Activated CD8-positive, alpha-beta memory T cell treated with anti-CD3 and anti-CD28 coated beads for 1 hour (primary cell): ENCODE results near the gene SLC25A21.
"Not testable (repeated sequence)": the region's sequence is repeated elsewhere in the genome, so short reads cannot be mapped to it uniquely, and the experiment has no call there.

Source experiments
- DNase-seq, 2 donors: peaks; one replicate each; pipeline ENCODE4 v3.0.0-alpha.2; 2020; ENCODE audit warnings: low read depth in 1 of 2; ENCODE audit errors: extremely low read depth in 1 of 2

SLC25A21 gene

GRCh38 chr14:36996857-36997590 lies 175.4 kb downstream of the SLC25A21 start:
- no peak for DNase-seq

DNA sequence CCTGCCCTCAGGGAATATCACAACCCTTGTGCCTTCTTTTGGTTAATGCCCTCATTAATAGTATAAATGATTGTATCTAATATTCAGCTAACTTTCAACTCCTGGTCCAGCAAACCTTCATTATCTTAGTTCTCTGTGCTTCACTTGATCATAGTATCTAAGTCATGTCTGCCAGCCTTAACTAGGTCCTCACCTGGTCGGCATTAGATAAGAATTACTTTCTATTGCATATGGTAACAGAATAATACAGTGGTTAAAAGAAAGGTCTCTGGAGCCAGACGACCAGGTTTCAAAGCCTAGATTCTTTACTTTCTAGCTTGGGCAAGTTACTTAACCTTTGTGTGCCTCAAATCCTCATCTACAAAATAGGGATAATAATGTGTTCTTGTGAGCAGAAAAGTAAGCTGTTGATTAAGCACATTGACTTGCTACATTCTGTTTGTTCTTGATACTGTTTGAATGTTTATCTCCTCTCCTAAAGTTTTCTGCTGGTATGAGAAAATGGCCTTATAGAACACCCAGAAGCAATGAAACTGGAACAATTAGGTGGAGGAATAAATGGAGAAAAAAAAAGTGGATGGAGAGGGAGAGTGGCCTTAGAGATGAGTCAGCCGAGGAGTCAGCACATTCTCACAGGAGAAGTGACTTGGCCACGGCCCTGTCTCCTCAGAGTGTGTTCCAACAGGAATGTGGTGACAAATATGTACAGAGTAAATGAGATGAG lies 176.1 kb downstream of the SLC25A21 start:
- DNase-seq = no peak

DNA sequence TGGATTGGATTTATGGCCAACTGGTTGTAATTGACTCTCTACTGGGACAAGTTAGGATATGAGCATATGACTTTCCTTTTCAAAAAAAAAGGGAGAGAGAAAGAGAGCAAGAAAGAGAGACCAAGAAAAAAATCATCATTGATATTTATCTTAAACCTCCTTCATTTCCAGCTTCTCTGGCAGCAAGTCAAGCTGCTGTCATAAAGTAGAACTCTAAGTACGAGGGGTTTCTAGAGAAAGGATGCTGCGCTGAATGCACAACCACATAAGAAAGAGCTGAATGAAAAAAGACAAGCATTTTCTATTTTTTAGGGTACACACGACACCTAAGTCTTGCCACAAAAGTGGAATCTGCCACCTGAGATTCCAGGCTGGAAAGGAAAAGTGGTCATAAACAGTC lies 182.6 kb downstream of the SLC25A21 start:
- DNase-seq = no peak

DNA sequence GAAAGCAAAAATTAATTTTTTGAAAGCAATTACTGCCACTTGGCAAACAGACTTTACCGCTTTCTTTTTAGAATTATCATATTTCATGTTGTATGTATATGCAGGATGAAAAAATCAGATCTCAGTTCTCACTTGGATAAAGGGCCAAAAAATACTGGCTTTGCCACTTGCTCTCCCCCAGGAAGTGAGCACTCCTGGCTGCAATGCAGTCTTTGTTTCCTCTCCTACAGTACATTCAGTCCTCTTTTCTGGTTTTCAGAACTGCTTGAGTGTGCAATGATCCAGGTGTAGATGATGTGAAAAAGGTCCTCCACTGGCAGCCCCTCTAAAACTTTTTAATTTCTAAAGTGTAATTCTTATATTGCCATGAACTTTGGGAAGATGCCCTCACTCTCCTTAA lies 183.4 kb downstream of the SLC25A21 start:
- DNase-seq = no peak

GRCh38 chr14:36988568-36988967 lies 183.8 kb downstream of the SLC25A21 start:
- no peak for DNase-seq

GRCh38 chr14:36986407-36986806 lies 186.0 kb downstream of the SLC25A21 start:
- DNase-seq = no peak

DNA sequence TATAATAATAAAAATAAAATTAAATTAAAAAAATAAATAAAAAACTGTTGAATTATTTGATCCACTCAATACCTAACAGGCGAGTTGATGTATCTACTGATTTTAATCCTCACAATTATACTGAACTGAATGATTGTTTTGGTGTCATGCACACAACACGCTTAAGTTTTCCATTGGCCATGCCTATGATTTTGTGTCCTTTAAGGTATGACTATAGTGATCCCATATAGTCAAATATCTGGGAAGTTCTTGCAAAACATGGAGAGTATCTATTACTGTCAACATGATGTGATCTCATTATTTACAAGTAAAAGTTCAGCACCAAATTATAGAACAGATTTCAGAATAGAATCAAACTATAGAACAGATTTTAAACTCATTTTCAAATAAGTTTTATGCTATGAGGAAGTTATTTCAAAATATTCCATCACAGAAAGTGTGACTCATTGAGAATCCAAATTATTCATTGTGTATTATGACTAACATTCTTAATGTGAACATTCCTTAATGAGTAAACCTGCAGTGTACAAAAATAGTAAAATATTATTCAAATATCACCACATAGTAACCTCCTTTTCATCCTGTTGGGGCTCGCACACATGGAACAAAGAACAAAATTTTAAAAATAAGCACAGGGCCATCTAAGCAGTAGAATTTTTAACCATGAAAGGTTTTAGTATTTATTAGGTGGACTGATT lies 190.4 kb downstream of the SLC25A21 start:
- no peak for DNase-seq

- not testable (repeated sequence) for DNase-seq
Observed at GRCh38 chr14:36980413-36980812, 192.0 kb downstream of the SLC25A21 start.

DNA sequence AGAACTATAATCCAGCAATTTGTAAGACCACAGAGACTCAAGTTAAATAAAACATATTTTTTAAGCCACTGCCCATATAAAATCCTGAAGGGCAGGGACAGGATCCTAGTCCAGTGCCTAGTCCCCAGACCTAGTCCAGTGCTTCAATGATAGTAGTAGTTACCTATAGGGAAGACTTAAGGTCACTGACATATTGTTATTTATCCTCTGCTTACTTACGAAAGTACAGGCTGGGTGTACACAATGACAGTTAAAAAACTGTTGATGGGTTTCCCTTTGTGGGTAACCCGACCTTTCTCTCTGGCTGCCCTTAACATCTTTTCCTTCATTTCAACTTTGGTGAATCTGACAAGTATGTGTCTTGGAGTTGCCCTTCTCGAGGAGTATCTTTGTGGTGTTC lies 192.5 kb downstream of the SLC25A21 start:
- DNase-seq = no peak

DNA sequence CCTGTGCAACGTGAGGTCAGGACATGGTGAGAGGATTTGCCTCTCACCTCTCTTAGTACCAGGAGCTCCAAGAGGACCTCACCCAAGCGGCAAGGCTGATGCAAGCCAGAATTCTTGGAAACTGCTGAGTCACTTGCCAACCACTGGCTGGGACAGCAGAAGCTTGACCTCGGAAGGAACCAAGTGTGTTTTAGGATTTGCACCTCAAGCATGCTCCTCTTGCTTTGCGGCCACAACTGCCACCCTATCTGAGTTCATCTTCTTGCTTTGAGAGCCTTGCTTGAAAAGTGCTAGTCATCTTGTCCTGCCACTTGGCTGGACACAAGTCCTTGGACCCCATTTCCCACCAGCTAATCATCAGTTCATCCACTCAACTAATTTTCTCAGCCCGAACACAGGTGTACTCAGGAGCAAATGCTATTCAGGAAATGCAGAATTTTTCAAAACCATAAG lies 195.8 kb downstream of the SLC25A21 start:
- no peak for DNase-seq

DNA sequence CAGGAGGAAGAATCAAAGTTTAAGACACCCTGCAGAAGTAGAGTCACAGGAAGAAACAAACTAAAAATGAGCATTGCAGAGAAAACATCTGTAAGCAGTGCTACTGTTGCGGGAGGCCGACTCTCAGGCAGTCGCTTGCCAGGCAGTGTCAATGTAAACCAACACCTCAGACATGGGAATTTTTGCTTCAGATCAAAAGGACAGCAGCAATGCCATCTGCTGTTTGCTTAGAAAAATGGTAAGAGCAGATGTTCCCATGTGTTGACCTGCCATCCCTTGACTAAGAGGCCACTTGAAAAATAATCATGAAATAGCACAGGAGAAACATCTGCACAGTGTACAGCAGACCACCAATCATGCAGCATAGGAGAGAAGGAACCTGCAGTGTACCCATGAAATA lies 196.6 kb downstream of the SLC25A21 start:
- no peak for DNase-seq

DNA sequence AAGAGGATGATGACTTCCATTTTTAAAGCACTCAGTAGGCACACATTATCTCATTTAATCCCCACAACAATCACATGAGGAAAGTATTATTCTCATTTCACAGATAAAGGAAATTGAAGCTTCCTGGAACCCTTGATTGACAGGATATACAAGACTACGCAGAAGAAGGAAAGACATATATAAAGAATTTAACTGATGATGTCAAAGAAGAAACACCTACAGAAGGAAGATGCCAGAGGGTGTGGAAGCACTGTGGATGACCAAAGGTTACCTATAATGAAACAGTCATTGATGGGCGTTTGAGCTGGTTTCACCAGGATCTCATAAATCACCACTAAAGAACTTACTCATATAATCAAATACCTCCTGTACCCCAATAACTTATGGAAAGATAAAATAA lies 197.4 kb downstream of the SLC25A21 start:
- DNase-seq = no peak

GRCh38 chr14:36973806-36974442 lies 198.5 kb downstream of the SLC25A21 start:
- no peak for DNase-seq

GRCh38 chr14:36971263-36971855 lies 201.0 kb downstream of the SLC25A21 start:
- DNase-seq = no peak

- DNase-seq = no peak
Observed at GRCh38 chr14:36967892-36968555, 204.4 kb downstream of the SLC25A21 start.

DNA sequence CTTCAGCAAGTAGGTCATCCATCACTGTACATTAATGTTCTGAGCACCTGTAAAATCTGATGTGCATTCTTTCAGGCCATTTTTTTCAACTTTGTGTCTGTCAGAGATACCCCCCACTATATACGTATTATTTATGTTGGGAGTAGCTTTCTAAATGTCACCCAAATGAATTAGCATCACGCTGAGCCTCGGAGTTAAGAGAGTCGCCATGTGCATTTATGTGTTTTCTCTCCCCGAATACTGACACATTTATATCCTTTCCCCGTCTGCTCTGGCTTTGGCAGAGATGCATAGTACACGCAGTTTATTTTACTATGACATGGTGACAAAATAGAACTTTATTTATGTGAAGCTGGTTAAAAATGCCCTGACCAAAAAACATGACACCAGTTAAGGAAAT lies 216.4 kb downstream of the SLC25A21 start:
- no peak for DNase-seq

- DNase-seq = no peak
Observed at GRCh38 chr14:36955376-36955775, 217.0 kb downstream of the SLC25A21 start.

DNA sequence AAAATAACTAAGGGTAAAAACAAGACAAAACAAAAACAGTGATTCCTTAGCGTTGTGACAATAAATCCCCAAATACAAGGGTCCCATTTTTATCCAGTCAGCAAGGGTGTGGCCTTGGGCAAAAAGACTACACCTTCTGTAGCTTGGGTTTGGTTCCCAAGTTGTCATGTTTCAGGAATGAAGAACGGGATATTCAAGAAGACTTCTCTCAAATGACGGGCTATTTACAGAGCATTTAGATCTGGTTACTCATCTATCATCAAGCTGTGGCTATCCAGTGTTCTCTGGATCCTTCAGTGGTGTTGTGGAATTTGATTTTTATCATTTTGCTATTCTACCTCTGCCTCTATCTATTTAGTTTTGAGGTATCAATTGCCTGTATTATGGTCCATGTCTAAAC lies 219.7 kb downstream of the SLC25A21 start:
- DNase-seq = no peak

DNA sequence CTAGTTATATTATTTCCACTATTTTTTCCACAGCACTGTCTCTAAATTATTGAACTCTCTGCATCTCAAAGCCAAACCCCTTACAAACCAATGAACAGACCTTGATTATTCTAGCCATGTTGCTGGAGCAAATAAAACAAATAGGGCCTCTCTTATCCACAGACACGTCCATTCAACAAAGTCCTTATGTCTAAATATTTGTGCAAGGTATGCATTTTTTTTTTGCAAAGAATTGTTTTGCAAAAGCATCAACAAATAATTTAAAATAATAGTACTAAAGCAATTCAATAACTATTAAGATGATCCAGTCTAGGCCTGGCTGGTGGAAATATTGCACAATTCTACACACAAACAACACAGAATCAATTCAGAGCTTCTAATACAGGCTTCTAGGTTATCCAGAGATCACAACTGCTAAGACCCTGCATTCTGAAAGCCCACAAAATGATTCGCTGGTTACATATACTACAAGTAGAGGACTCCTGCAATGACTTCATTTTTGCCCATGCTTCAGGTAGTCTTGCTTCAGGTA lies 221.0 kb downstream of the SLC25A21 start:
- DNase-seq = no peak

DNA sequence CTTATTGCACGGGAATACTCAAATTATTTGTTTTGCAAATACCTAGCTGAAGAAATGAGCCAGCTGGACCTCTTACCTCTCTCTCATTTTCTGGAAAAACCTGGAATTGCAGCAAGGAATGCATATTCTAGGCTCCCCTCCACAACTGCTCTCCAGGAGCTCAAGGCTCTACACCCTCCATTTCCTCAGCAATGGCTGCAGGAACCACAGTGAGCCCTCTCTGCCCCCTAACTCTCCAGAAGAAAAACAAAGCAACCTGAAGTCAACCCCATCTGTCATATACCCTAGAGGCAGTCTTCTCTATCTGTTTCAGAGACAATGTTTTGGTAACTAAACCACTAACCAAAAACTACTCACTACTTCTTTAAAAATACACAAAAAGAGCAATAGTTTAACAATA lies 221.6 kb downstream of the SLC25A21 start:
- no peak for DNase-seq
